ENCODE results near the gene WWOX. TPM values are rescaled to one million over a fixed set of nuclear protein-coding genes. Genes with fewer than 3 reads are reported as not detected.

The WWOX gene
- polyA plus RNA-seq, 2 of the 4 experiments (the other 2 are of a cell fraction) = 16.0 to 17.2 TPM

DNA sequence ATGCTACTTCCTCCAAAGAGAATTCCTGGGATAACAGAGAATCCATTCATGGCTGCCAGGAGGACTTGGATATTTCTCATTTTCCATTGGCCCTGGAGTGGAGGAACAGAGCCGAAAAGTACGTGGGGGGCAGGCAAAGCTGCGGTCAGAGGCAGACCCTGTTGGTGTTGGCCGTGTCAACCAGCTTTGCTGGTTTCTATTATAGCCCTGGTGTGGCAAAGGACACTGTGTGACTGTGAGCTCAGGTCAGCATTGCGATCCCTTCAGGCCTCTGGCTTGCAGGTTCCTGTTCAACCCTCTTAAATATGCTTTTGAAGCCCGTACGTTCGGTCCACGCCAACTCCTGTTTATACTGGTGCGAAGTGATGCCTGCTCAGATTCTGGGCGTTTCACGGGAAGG is 904.9 kb downstream of the WWOX start:
- H3K9me3 ChIP-seq = no peaks in the 10 kb centered on the region
- no peak for DNase-seq (ENCODE audit: low read depth in 1 of 2, low spot score in 1 of 2)
- ChIA-PET CTCF (no interaction called here), POLR2A (no interaction called here)
- no peak for ATAC-seq
- no peaks in the 10 kb centered on the region for H3K4me1 ChIP-seq
- no peak for FAIRE-seq
- TF ChIP-seq E2F6 (IDR thresholded peaks at IDR 0.05; ENCODE audit: borderline replicate concordance, low read depth) (no peak), FOSB (CRISPR knock-in tag; IDR thresholded peaks at IDR 0.05) (no peak)
- TF ChIP-seq, protein P1, sequence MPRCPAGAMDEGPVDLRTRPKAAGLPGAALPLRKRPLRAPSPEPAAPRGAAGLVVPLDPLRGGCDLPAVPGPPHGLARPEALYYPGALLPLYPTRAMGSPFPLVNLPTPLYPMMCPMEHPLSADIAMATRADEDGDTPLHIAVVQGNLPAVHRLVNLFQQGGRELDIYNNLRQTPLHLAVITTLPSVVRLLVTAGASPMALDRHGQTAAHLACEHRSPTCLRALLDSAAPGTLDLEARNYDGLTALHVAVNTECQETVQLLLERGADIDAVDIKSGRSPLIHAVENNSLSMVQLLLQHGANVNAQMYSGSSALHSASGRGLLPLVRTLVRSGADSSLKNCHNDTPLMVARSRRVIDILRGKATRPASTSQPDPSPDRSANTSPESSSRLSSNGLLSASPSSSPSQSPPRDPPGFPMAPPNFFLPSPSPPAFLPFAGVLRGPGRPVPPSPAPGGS (IDR thresholded peaks at IDR 0.05) = no peak
- H3K27ac ChIP-seq = no peak overlapping the region
- 62% methylated on average over 12 of the region's 12 CpGs for WGBS (ENCODE audit: missing lambda C conversion rate)
- no peak overlapping the region for H3K4me3 ChIP-seq
- no peak overlapping the region for H3K4me2 ChIP-seq

DNA sequence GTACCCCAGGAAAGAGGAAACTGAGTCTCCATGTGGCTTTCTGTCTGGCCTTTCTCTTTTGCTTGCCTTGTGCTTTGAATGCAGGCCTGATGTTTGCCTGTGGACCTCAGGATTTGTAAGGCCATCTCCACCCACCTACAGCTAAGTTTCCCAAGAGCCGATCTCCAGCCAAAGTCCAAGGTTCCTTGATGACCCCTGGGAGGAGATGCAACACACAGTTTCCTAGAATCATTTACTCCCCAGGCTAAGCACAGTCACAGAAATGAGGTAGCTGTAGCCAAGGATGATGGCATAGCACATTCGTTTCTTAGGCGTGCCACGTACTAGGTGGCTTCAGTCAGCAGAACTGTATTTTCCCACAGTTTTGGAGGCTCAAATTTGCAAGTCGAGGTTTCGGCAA is 905.6 kb downstream of the WWOX start:
- FAIRE-seq (no peak), ATAC-seq (no peak), DNase-seq (ENCODE audit: low read depth in 1 of 2, low spot score in 1 of 2) (no peak)
- Histone ChIP-seq H3K4me3 (no peak overlapping the region), H3K9me3 (no peaks in the 10 kb centered on the region), H3K4me2 (no peak overlapping the region), H3K4me1 (no peaks in the 10 kb centered on the region), H3K27ac (no peak overlapping the region)
- ChIA-PET POLR2A (no interaction called here), CTCF (no interaction called here)
- TF ChIP-seq HEYL (CRISPR knock-in tag; IDR thresholded peaks at IDR 0.05) (no peak), HOXA7 (CRISPR knock-in tag; IDR thresholded peaks at IDR 0.05) (no peak), ZSCAN20 (CRISPR knock-in tag; IDR thresholded peaks at IDR 0.05) (no peak), PHF8 (IDR thresholded peaks at IDR 0.05; ENCODE audit: borderline replicate concordance, low read depth) (no peak), BHLHE40 (IDR thresholded peaks at IDR 0.05; ENCODE audit: low read depth, low read length) (no peak), NFE2L2 (conservative IDR thresholded peaks at IDR 0.05; ENCODE audit: low read length) (no peak), CHD2 (IDR thresholded peaks at IDR 0.05; ENCODE audit: low read length, partially characterized antibody) (no peak), CHD4 (IDR thresholded peaks at IDR 0.05; ENCODE audit: borderline replicate concordance) (no peak), SREBF2 (IDR thresholded peaks at IDR 0.05) (no peak), MAX (IDR thresholded peaks at IDR 0.05) (no peak), POLR2A (IDR thresholded peaks at IDR 0.05; ENCODE audit: low read length) (no peak), TP53 (CRISPR knock-in tag; IDR thresholded peaks at IDR 0.05) (no peak), RNF2 (IDR thresholded peaks at IDR 0.05; ENCODE audit: borderline replicate concordance, low read depth) (no peak), EP300 (IDR thresholded peaks at IDR 0.05) (no peak), MAZ (IDR thresholded peaks at IDR 0.05; ENCODE audit: borderline replicate concordance, low read depth, low read length) (no peak), CEBPB (IDR thresholded peaks at IDR 0.05) (no peak), POLR2AphosphoS2 (conservative IDR thresholded peaks at IDR 0.05; ENCODE audit: low read length) (no peak), CBX8 (IDR thresholded peaks at IDR 0.05) (no peak)
- TF ChIP-seq, protein P2, sequence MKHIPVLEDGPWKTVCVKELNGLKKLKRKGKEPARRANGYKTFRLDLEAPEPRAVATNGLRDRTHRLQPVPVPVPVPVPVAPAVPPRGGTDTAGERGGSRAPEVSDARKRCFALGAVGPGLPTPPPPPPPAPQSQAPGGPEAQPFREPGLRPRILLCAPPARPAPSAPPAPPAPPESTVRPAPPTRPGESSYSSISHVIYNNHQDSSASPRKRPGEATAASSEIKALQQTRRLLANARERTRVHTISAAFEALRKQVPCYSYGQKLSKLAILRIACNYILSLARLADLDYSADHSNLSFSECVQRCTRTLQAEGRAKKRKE (CRISPR knock-in tag; IDR thresholded peaks at IDR 0.05; ENCODE audit: low read depth) = no peak
- WGBS (ENCODE audit: missing lambda C conversion rate) = 66% methylated on average over 6 of the region's 6 CpGs

- DNase-seq (ENCODE audit: low read depth in 1 of 2, low spot score in 1 of 2) = no peak
- H3K4me3 ChIP-seq = no peak overlapping the region
- H3K9me3 ChIP-seq = no peaks in the 10 kb centered on the region
- ATAC-seq = no peak
- H3K27ac ChIP-seq = no peak overlapping the region
- WGBS (ENCODE audit: missing lambda C conversion rate) = 69% methylated on average over 8 of the region's 8 CpGs
- no peaks in the 10 kb centered on the region for H3K4me1 ChIP-seq
- POLR2A ChIA-PET = no interaction called here
- CTCF ChIA-PET = no interaction called here
- no peak overlapping the region for H3K4me2 ChIP-seq
- TF ChIP-seq, protein P3, sequence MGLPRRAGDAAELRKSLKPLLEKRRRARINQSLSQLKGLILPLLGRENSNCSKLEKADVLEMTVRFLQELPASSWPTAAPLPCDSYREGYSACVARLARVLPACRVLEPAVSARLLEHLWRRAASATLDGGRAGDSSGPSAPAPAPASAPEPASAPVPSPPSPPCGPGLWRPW (IDR thresholded peaks at IDR 0.05) = no peak
- TF ChIP-seq ZSCAN20 (CRISPR knock-in tag; IDR thresholded peaks at IDR 0.05) = no peak
- TF ChIP-seq POLR2A (IDR thresholded peaks at IDR 0.05; ENCODE audit: low read length) = no peak
- TF ChIP-seq CBX8 (IDR thresholded peaks at IDR 0.05) = no peak
- TF ChIP-seq NFE2L2 (conservative IDR thresholded peaks at IDR 0.05; ENCODE audit: low read length) = no peak
- TF ChIP-seq RAD21 (conservative IDR thresholded peaks at IDR 0.05 in 1 of 2, IDR thresholded peaks at IDR 0.05 in 1 of 2) = no peak
- TF ChIP-seq JUNB (IDR thresholded peaks at IDR 0.05) = no peak
- TF ChIP-seq POLR2AphosphoS2 (conservative IDR thresholded peaks at IDR 0.05; ENCODE audit: low read length) = no peak
- FAIRE-seq = no peak
Observed at GRCh38 chr16:79006206-79006605, 906.8 kb downstream of the WWOX start.
